ENCODE measurements around the gene ZNF766. TPM values are rescaled to one million over a fixed set of nuclear protein-coding genes. Genes with fewer than 3 reads are reported as not detected.

The ZNF766 gene
- total RNA-seq, 1 experiment from 2014 or later, result 19.6 TPM

GRCh38 chr19:52273301-52273700, 3.9 kb downstream of the ZNF766 start:
- no peaks in the 10 kb centered on the region for H3K27me3 ChIP-seq (replicated peaks; ENCODE audit: insufficient read depth, low read depth, low read length, poor library complexity)
- DNase-seq (ENCODE audit: low spot score), result no peak
- CTCF ChIA-PET, result no interaction called here
- peaks cover 40% of the 10 kb centered on the region for H3K36me3 ChIP-seq (ENCODE audit: insufficient read depth, low read length, poor library complexity, severe bottlenecking)
- H3K4me3 ChIP-seq (ENCODE audit: low read depth, low read length, poor library complexity, severe bottlenecking), result no peak overlapping the region
- no peak overlapping the region for H3K27ac ChIP-seq (ENCODE audit: low read depth, low read length, poor library complexity, severe bottlenecking)
- POLR2A ChIA-PET (ENCODE audit: low non-redundant PET), result no interaction called here
- intact Hi-C loops (cut with micrococcal nuclease; ENCODE audit: unreplicated experiment), result no loop called here
- no peak for TF ChIP-seq EZH2 (IDR thresholded peaks at IDR 0.05; ENCODE audit: borderline replicate concordance, low read depth, low read length, poor library complexity, severe bottlenecking)
- TF ChIP-seq CTCF (conservative IDR thresholded peaks at IDR 0.05; ENCODE audit: low read depth, low read length), result no peak
- H3K4me1 ChIP-seq (ENCODE audit: insufficient read depth, low read length, poor library complexity, severe bottlenecking), result peaks cover 3% of the 10 kb centered on the region
- peaks cover 20% of the 10 kb centered on the region for H3K9me3 ChIP-seq (ENCODE audit: low read depth, low read length, poor library complexity, severe bottlenecking)
- no TSS peak for BruUV-seq (replicated peaks)

- no peak for TF ChIP-seq CTCF (conservative IDR thresholded peaks at IDR 0.05; ENCODE audit: low read depth, low read length)
- TF ChIP-seq EZH2 (IDR thresholded peaks at IDR 0.05; ENCODE audit: borderline replicate concordance, low read depth, low read length, poor library complexity, severe bottlenecking), result no peak
- BruUV-seq (replicated peaks), result no TSS peak
- Histone ChIP-seq H3K4me3 (ENCODE audit: low read depth, low read length, poor library complexity, severe bottlenecking) (no peak overlapping the region), H3K4me1 (ENCODE audit: insufficient read depth, low read length, poor library complexity, severe bottlenecking) (no peaks in the 10 kb centered on the region), H3K27me3 (replicated peaks; ENCODE audit: insufficient read depth, low read depth, low read length, poor library complexity) (no peaks in the 10 kb centered on the region), H3K27ac (ENCODE audit: low read depth, low read length, poor library complexity, severe bottlenecking) (no peak overlapping the region), H3K36me3 (ENCODE audit: insufficient read depth, low read length, poor library complexity, severe bottlenecking) (peaks cover 43% of the 10 kb centered on the region), H3K9me3 (ENCODE audit: low read depth, low read length, poor library complexity, severe bottlenecking) (peaks cover 23% of the 10 kb centered on the region)
- intact Hi-C loops (cut with micrococcal nuclease; ENCODE audit: unreplicated experiment), result no loop called here
- ChIA-PET CTCF (no interaction called here), POLR2A (ENCODE audit: low non-redundant PET) (no interaction called here)
- DNase-seq (ENCODE audit: low spot score), result no peak
These were observed 4.8 kb downstream of the ZNF766 start for GRCh38 chr19:52274191-52274590.

- H3K27me3 ChIP-seq (replicated peaks; ENCODE audit: insufficient read depth, low read depth, low read length, poor library complexity), result no peaks in the 10 kb centered on the region
- TF ChIP-seq EZH2 (IDR thresholded peaks at IDR 0.05; ENCODE audit: borderline replicate concordance, low read depth, low read length, poor library complexity, severe bottlenecking) (no peak), CTCF (conservative IDR thresholded peaks at IDR 0.05; ENCODE audit: low read depth, low read length) (no peak)
- no peaks in the 10 kb centered on the region for H3K4me1 ChIP-seq (ENCODE audit: insufficient read depth, low read length, poor library complexity, severe bottlenecking)
- no TSS peak for BruUV-seq (replicated peaks)
- H3K9me3 ChIP-seq (ENCODE audit: low read depth, low read length, poor library complexity, severe bottlenecking), result peaks cover 26% of the 10 kb centered on the region
- POLR2A ChIA-PET (ENCODE audit: low non-redundant PET), result no interaction called here
- intact Hi-C loops (cut with micrococcal nuclease; ENCODE audit: unreplicated experiment), result no loop called here
- no peak overlapping the region for H3K27ac ChIP-seq (ENCODE audit: low read depth, low read length, poor library complexity, severe bottlenecking)
- H3K4me3 ChIP-seq (ENCODE audit: low read depth, low read length, poor library complexity, severe bottlenecking), result no peak overlapping the region
- H3K36me3 ChIP-seq (ENCODE audit: insufficient read depth, low read length, poor library complexity, severe bottlenecking), result peaks cover 43% of the 10 kb centered on the region
- no peak for DNase-seq (ENCODE audit: low spot score)
- CTCF ChIA-PET, result no interaction called here
These were observed 6.6 kb downstream of the ZNF766 start for GRCh38 chr19:52275988-52276387.
